A673 (cell line): ENCODE results near the gene KCNK2. TPM values are rescaled to one million over a fixed set of nuclear protein-coding genes. Genes with fewer than 3 reads are reported as not detected.

ENCODE experiments used
- BruUV-seq: library from RNA; stranded (reverse); fragments of 400-500 nt; replicated peaks from 2 replicates; lab custom pipeline; 2021; lab: Mats Ljungman, UMichigan
- CTCF ChIA-PET: fragments of 300-600 bp; sonication (Branson Sonifier 250); formaldehyde crosslinking; loops from one replicate; lab custom pipeline; 2022; ENCODE audit warnings: antibody characterized with exemption; lab: Charles Lee
- POLR2A ChIA-PET: fragments of 300-600 bp; sonication (Branson Sonifier 250); formaldehyde crosslinking; loops from one replicate; lab custom pipeline; 2022; ENCODE audit warnings: antibody characterized with exemption; ENCODE audit not compliant: low non-redundant PET; lab: Charles Lee
- DNase-seq: peaks from one replicate; pipeline ENCODE4 v3.0.0-alpha.2; 2015; ENCODE audit warnings: low spot score
- H3K27ac ChIP-seq: fragments of 200-600 bp; sonication (generic); 2 replicates; pipeline ENCODE4 v1.5.1; 2016; ENCODE audit warnings: mixed run types, low read depth, mild to moderate bottlenecking, mixed read lengths, antibody characterized with exemption, low read length; ENCODE audit not compliant: poor library complexity, severe bottlenecking
- H3K27me3 ChIP-seq: fragments of 200-600 bp; sonication (generic); replicated peaks from 2 replicates; pipeline ENCODE4 v1.6.1; 2017; ENCODE audit warnings: mixed run types, low read depth, mild to moderate bottlenecking, mixed read lengths, antibody characterized with exemption, low read length; ENCODE audit not compliant: insufficient read depth, poor library complexity
- H3K36me3 ChIP-seq: fragments of 200-600 bp; sonication (generic); 2 replicates; pipeline ENCODE4 v1.6.1; 2016; ENCODE audit warnings: mixed run types, mild to moderate bottlenecking, mixed read lengths, antibody characterized with exemption, low read length; ENCODE audit not compliant: insufficient read depth, poor library complexity, severe bottlenecking
- H3K4me1 ChIP-seq: fragments of 200-600 bp; sonication (generic); 2 replicates; pipeline ENCODE4 v1.6.1; 2017; ENCODE audit warnings: mixed run types, mild to moderate bottlenecking, mixed read lengths, antibody characterized with exemption, low read length; ENCODE audit not compliant: insufficient read depth, poor library complexity, severe bottlenecking
- H3K4me3 ChIP-seq: fragments of 200-600 bp; sonication (generic); 2 replicates; pipeline ENCODE4 v1.5.1; 2016; ENCODE audit warnings: low read depth, mixed run types, mild to moderate bottlenecking, mixed read lengths, low read length; ENCODE audit not compliant: poor library complexity, severe bottlenecking
- H3K9me3 ChIP-seq: fragments of 200-600 bp; sonication (generic); 2 replicates; pipeline ENCODE4 v1.6.1; 2016; ENCODE audit warnings: mixed run types, low read depth, mild to moderate bottlenecking, mixed read lengths, antibody characterized with exemption, low read length; ENCODE audit not compliant: poor library complexity, severe bottlenecking
- CTCF ChIP-seq: fragments of 300-800, 200-600 bp; sonication (generic); conservative IDR thresholded peaks from 2 replicates; pipeline ENCODE4 v1.5.1; 2017; ENCODE audit warnings: low read depth, mild to moderate bottlenecking, antibody characterized with exemption, low read length, moderate library complexity, mixed read lengths
- EZH2 ChIP-seq: fragments of 200-600 bp; sonication (generic); IDR thresholded peaks from 2 replicates; pipeline ENCODE4 v1.6.1; 2017; ENCODE audit warnings: borderline replicate concordance, low read depth, mild to moderate bottlenecking, mixed read lengths, antibody characterized with exemption, low read length; ENCODE audit not compliant: poor library complexity, severe bottlenecking
- intact Hi-C: fragments of 100-400 bp; cut with micrococcal nuclease; formaldehyde crosslinking; loops from one replicate; pipeline ENCODE4 v1.10.0; 2022; ENCODE audit not compliant: unreplicated experiment
- total RNA-seq: library from RNA; stranded (reverse); gene quantifications from 2 replicates; pipeline ENCODE4 v1.2.3, GENCODE V29; 2021

Gene KCNK2
- total RNA-seq, 1 experiment from 2014 or later, result not detected

DNA sequence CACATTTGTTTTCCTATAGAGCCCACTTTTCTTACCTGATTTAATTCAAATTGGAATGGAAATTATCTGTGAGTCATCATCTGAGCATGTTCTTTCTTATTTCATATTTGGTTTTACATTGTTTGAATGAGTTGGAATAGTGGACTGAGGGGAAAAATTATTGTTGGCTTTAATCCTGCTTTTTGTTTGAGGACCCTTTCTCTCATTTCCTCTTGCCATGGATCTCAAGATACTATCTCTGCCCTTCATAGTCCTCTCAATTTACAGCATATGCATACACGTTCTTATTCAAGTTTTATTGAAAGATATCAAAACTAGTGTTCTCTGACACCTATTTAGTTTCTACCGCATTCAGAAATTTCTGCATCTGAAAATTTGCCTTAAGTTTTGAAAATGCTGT lies 5.1 kb downstream of the KCNK2 start:
- intact Hi-C loops, result no loop called here
- BruUV-seq, result no TSS peak
- Histone ChIP-seq H3K36me3 (no peaks in the 10 kb centered on the region), H3K9me3 (no peaks in the 10 kb centered on the region), H3K4me3 (no peak overlapping the region), H3K27ac (no peak overlapping the region), H3K4me1 (no peaks in the 10 kb centered on the region), H3K27me3 (peaks cover 74% of the 10 kb centered on the region)
- DNase-seq, result no peak
- ChIA-PET POLR2A (no interaction called here), CTCF (no interaction called here)
- no peak for TF ChIP-seq CTCF
- TF ChIP-seq EZH2, result no peak

GRCh38 chr1:215094381-215094780 lies 11.8 kb downstream of the KCNK2 start:
- no peak for DNase-seq
- H3K9me3 ChIP-seq, result no peaks in the 10 kb centered on the region
- H3K36me3 ChIP-seq, result no peaks in the 10 kb centered on the region
- no TSS peak for BruUV-seq
- no peaks in the 10 kb centered on the region for H3K4me1 ChIP-seq
- ChIA-PET POLR2A (no interaction called here), CTCF (no interaction called here)
- intact Hi-C loops, result no loop called here
- H3K4me3 ChIP-seq, result no peak overlapping the region
- peaks cover 33% of the 10 kb centered on the region for H3K27me3 ChIP-seq
- no peak for TF ChIP-seq CTCF
- no peak for TF ChIP-seq EZH2
- no peak overlapping the region for H3K27ac ChIP-seq

DNA sequence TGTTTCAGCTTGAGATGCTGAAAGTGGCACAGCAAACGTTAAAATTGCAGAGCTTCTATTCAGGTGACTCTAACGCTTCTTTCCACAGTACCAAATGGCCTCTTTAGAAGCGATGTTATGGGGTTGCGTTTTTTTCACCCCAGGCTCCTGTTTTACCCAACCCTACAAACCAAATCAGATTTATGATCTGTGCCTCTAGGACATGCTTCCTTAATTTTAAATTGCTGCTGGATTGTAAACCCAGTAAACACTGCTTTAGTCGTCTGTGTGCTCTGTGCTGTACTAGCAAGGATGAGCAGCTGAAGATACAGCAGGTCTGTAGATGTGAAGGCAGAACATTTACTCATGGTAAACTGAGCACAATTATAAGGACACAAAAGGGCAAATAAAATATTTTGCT lies 13.0 kb downstream of the KCNK2 start:
- no peak overlapping the region for H3K4me3 ChIP-seq
- H3K4me1 ChIP-seq, result no peaks in the 10 kb centered on the region
- no peak for DNase-seq
- no TSS peak for BruUV-seq
- intact Hi-C loops, result no loop called here
- no peak overlapping the region for H3K27ac ChIP-seq
- H3K27me3 ChIP-seq, result peaks cover 39% of the 10 kb centered on the region
- ChIA-PET POLR2A (no interaction called here), CTCF (no interaction called here)
- TF ChIP-seq EZH2 (no peak), CTCF (no peak)
- H3K36me3 ChIP-seq, result no peaks in the 10 kb centered on the region
- no peaks in the 10 kb centered on the region for H3K9me3 ChIP-seq
